ENCODE measurements around the gene UBE2F.

Gene UBE2F

GRCh38 chr2:237997521-237997920 lies 30.7 kb downstream of the UBE2F start:
- no peak for DNase-seq (ENCODE audit: low spot score)

GRCh38 chr2:237998530-237998929 lies 31.7 kb downstream of the UBE2F start:
- peak; percentile 42 for DNase-seq (ENCODE audit: low spot score)
- TF ChIP-seq CTCF (IDR thresholded peaks at IDR 0.05; ENCODE audit: extremely low read depth, missing control alignments): no peak

More at GRCh38 chr2:237997521-237997920, 30.7 kb downstream of the UBE2F start:
- no peak for TF ChIP-seq CTCF (IDR thresholded peaks at IDR 0.05; ENCODE audit: extremely low read depth, missing control alignments)

- DNase-seq (ENCODE audit: low spot score): no peak
- no peak for TF ChIP-seq CTCF (IDR thresholded peaks at IDR 0.05; ENCODE audit: extremely low read depth, missing control alignments)
Observed at GRCh38 chr2:238003234-238004031, 36.6 kb downstream of the UBE2F start.

GRCh38 chr2:238004077-238004830 lies 37.4 kb downstream of the UBE2F start:
- no peak for DNase-seq (ENCODE audit: low spot score)
- no peak for TF ChIP-seq CTCF (IDR thresholded peaks at IDR 0.05; ENCODE audit: extremely low read depth, missing control alignments)

- TF ChIP-seq CTCF (IDR thresholded peaks at IDR 0.05; ENCODE audit: extremely low read depth, missing control alignments): no peak
- DNase-seq (ENCODE audit: low spot score): no peak
Observed at GRCh38 chr2:238005528-238005927, 38.7 kb downstream of the UBE2F start.

GRCh38 chr2:238006510-238006909 lies 39.7 kb downstream of the UBE2F start:
- TF ChIP-seq CTCF (IDR thresholded peaks at IDR 0.05; ENCODE audit: extremely low read depth, missing control alignments): no peak
- no peak for DNase-seq (ENCODE audit: low spot score)

- no peak for TF ChIP-seq CTCF (IDR thresholded peaks at IDR 0.05; ENCODE audit: extremely low read depth, missing control alignments)
Observed at GRCh38 chr2:238007924-238008323, 41.1 kb downstream of the UBE2F start.

More at GRCh38 chr2:238007924-238008323, 41.1 kb downstream of the UBE2F start:
- DNase-seq (ENCODE audit: low spot score): no peak

Measured in GM20000 (cell line).